Retinal pigment epithelial cell (primary cell): Measurements from ENCODE around the gene ASPN.

Experiments
- DNase-seq: peaks from one replicate; pipeline ENCODE4 v3.0.0-alpha.2; 2010; ENCODE audit warnings: low read depth
- H3K4me3 ChIP-seq: 2 replicates; pipeline ENCODE4 v1.5.1; 2011; ENCODE audit warnings: mild to moderate bottlenecking, low read length, control low read depth, moderate library complexity
- TF ChIP-seq, protein P1 (sequence below): conservative IDR thresholded peaks from 2 replicates; pipeline ENCODE4 v1.5.1; 2011; ENCODE audit warnings: low read depth, low read length, control low read depth, inconsistent platforms

Gene ASPN

DNA sequence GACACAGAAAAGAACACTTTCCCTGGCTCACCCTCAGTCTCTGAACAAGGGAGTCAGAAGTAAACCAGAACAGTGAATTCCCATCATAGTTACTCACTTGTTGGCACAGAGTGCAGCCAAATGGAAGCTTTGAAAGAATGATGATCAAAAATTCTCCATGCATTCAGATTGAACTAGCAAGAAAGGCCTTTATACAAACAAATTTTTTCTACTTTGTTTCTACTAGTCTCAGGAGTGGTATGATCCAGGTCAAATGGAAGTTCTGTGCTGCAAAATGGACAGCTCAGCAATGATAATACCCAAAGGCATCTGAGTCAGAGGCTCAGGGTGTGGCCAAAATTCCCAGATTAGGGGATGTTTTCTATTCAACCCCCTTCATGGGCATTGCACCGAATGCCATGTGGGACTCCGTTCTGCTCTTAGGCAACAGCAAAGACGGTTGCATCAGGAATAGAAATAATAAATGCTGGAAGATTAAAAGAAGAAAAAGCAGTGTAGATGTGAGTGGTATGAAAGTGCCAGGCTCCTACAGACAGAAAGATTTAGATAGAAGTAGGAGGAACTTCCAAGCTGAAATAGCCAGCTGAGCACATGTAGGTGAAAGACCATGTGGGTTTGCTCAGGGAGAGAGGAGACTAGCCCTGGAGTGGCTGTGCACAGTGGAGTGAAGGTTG, 24.0 kb upstream of the ASPN start:
- DNase-seq = peak; percentile 61
- TF ChIP-seq, protein P1, sequence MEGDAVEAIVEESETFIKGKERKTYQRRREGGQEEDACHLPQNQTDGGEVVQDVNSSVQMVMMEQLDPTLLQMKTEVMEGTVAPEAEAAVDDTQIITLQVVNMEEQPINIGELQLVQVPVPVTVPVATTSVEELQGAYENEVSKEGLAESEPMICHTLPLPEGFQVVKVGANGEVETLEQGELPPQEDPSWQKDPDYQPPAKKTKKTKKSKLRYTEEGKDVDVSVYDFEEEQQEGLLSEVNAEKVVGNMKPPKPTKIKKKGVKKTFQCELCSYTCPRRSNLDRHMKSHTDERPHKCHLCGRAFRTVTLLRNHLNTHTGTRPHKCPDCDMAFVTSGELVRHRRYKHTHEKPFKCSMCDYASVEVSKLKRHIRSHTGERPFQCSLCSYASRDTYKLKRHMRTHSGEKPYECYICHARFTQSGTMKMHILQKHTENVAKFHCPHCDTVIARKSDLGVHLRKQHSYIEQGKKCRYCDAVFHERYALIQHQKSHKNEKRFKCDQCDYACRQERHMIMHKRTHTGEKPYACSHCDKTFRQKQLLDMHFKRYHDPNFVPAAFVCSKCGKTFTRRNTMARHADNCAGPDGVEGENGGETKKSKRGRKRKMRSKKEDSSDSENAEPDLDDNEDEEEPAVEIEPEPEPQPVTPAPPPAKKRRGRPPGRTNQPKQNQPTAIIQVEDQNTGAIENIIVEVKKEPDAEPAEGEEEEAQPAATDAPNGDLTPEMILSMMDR = no peak
- no peak overlapping the region for H3K4me3 ChIP-seq

DNA sequence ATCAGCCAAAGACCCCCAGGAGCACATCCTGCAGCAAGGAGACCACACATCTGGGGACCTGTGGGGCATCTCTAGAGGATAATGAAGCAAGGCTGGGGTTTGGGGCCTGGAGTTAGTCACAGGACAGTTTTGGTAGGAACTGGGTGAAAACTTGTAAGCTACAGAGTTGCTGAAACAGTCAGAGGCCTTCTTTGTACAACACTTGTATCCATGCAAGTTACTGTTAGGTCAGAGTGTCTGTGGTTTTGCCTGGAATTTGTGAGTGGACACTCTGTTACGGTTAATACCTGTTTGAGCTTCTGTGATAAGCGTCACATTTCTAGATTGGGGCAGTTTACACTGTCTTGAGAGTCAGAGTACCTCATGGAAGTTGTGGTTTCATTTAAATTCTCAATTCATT, 22.6 kb upstream of the ASPN start:
- H3K4me3 ChIP-seq = no peak overlapping the region
- DNase-seq = no peak
- TF ChIP-seq, protein P1 = no peak

GRCh38 chr9:92503156-92503555, 20.9 kb upstream of the ASPN start:
- DNase-seq = no peak

GRCh38 chr9:92501671-92502393, 19.5 kb upstream of the ASPN start:
- TF ChIP-seq, protein P1 = peak; percentile 66
- no peak overlapping the region for H3K4me3 ChIP-seq
- DNase-seq = no peak

More at GRCh38 chr9:92503156-92503555, 20.9 kb upstream of the ASPN start:
- no peak overlapping the region for H3K4me3 ChIP-seq
- TF ChIP-seq, protein P1 = no peak

GRCh38 chr9:92500725-92501124, 18.4 kb upstream of the ASPN start:
- DNase-seq = no peak
- no peak overlapping the region for H3K4me3 ChIP-seq
- TF ChIP-seq, protein P1 = no peak

GRCh38 chr9:92499701-92500100, 17.4 kb upstream of the ASPN start:
- TF ChIP-seq, protein P1 = no peak
- DNase-seq = no peak
- H3K4me3 ChIP-seq = no peak overlapping the region
